ENCODE data around the gene ANO4.

The ANO4 gene

DNA sequence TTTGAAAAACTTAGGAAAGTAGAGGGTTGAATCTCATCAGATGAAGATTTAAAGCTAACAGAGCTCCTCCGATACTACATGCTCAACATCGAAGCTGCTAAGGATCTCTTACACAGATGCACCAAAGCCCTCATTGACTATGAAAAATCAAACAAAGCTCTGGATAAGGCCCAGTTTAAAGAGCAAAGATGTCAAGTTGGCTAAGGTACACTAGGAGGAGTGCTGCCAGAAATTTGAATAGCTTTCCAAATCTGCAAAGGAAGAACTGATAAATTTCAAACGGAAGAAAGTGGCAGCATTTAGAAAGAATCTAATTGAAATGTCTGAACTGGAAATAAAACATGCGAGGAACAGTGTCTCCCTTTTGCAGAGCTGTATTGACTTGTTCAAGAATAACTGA, 274.3 kb downstream of the ANO4 start:
- Histone ChIP-seq H3K27me3 (ENCODE audit: insufficient read depth, low read depth) (no peaks in the 10 kb centered on the region), H3K9ac (no peak overlapping the region), H3K4me3 (IDR thresholded peaks at IDR 0.05; ENCODE audit: insufficient read depth, low read depth, low read length) (no peak overlapping the region), H3K79me2 (ENCODE audit: insufficient read depth, low read depth) (no peaks in the 10 kb centered on the region), H3K4me1 (ENCODE audit: low read depth, poor library complexity, severe bottlenecking) (no peaks in the 10 kb centered on the region), H4K20me1 (ENCODE audit: insufficient read depth) (no peaks in the 10 kb centered on the region), H2AFZ (ENCODE audit: low read depth) (no peak overlapping the region), H3K27ac (no peak overlapping the region), H3K36me3 (ENCODE audit: insufficient read depth) (no peaks in the 10 kb centered on the region), H3K4me2 (no peak overlapping the region)
- TF ChIP-seq, protein P1, sequence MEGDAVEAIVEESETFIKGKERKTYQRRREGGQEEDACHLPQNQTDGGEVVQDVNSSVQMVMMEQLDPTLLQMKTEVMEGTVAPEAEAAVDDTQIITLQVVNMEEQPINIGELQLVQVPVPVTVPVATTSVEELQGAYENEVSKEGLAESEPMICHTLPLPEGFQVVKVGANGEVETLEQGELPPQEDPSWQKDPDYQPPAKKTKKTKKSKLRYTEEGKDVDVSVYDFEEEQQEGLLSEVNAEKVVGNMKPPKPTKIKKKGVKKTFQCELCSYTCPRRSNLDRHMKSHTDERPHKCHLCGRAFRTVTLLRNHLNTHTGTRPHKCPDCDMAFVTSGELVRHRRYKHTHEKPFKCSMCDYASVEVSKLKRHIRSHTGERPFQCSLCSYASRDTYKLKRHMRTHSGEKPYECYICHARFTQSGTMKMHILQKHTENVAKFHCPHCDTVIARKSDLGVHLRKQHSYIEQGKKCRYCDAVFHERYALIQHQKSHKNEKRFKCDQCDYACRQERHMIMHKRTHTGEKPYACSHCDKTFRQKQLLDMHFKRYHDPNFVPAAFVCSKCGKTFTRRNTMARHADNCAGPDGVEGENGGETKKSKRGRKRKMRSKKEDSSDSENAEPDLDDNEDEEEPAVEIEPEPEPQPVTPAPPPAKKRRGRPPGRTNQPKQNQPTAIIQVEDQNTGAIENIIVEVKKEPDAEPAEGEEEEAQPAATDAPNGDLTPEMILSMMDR (conservative IDR thresholded peaks at IDR 0.05; ENCODE audit: low read depth, low read length): no peak

DNA sequence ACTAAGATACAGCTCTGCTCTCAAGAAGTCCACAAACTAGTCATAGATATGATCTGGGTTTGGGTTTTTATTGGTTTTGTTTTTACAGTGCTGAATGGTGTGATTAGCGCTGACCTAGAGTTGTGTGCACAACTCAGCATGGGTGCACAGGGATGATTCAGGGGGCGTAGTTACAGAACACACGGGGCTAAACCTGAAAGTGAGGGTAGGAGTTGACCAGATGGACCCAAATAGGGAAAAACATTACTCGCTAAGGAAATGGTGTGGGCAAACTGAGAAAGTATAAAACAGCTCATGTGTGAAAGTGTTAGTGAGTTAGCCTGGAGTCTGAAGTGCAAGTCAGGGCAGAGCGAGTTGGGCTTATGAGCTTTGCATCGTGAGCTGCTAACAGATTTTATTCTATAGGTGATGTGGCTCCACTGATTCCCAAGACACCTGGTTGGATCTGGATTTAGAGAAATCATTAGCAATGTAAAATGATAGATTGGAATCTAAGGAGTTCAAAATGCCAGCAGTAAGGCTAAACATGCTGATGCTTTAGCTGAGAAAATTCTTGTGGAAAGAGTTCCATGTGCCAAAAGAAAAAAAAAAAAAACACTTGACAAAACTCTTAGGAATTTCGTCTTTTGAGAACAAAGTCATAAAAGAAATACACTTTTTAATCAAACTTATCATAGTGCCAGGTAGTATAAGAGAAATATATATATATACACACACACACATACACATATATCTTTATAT, 280.5 kb downstream of the ANO4 start:
- Histone ChIP-seq H2AFZ (ENCODE audit: low read depth) (no peak overlapping the region), H3K4me2 (no peak overlapping the region), H3K36me3 (ENCODE audit: insufficient read depth) (no peaks in the 10 kb centered on the region), H4K20me1 (ENCODE audit: insufficient read depth) (no peaks in the 10 kb centered on the region), H3K4me3 (IDR thresholded peaks at IDR 0.05; ENCODE audit: insufficient read depth, low read depth, low read length) (no peak overlapping the region), H3K27ac (no peak overlapping the region), H3K79me2 (ENCODE audit: insufficient read depth, low read depth) (no peaks in the 10 kb centered on the region), H3K4me1 (ENCODE audit: low read depth, poor library complexity, severe bottlenecking) (no peaks in the 10 kb centered on the region), H3K9ac (no peak overlapping the region), H3K27me3 (ENCODE audit: insufficient read depth, low read depth) (no peaks in the 10 kb centered on the region)
- TF ChIP-seq, protein P1 (conservative IDR thresholded peaks at IDR 0.05; ENCODE audit: low read depth, low read length): no peak

- Histone ChIP-seq H3K4me3 (IDR thresholded peaks at IDR 0.05; ENCODE audit: insufficient read depth, low read depth, low read length) (no peak overlapping the region), H3K9ac (no peak overlapping the region), H3K27me3 (ENCODE audit: insufficient read depth, low read depth) (no peaks in the 10 kb centered on the region), H3K4me1 (ENCODE audit: low read depth, poor library complexity, severe bottlenecking) (no peaks in the 10 kb centered on the region), H4K20me1 (ENCODE audit: insufficient read depth) (no peaks in the 10 kb centered on the region), H3K4me2 (no peak overlapping the region), H3K36me3 (ENCODE audit: insufficient read depth) (no peaks in the 10 kb centered on the region), H3K27ac (no peak overlapping the region), H3K79me2 (ENCODE audit: insufficient read depth, low read depth) (no peaks in the 10 kb centered on the region), H2AFZ (ENCODE audit: low read depth) (no peak overlapping the region)
- TF ChIP-seq, protein P1 (conservative IDR thresholded peaks at IDR 0.05; ENCODE audit: low read depth, low read length): no peak
These were observed 282.3 kb downstream of the ANO4 start for GRCh38 chr12:101076921-101077320.

DNA sequence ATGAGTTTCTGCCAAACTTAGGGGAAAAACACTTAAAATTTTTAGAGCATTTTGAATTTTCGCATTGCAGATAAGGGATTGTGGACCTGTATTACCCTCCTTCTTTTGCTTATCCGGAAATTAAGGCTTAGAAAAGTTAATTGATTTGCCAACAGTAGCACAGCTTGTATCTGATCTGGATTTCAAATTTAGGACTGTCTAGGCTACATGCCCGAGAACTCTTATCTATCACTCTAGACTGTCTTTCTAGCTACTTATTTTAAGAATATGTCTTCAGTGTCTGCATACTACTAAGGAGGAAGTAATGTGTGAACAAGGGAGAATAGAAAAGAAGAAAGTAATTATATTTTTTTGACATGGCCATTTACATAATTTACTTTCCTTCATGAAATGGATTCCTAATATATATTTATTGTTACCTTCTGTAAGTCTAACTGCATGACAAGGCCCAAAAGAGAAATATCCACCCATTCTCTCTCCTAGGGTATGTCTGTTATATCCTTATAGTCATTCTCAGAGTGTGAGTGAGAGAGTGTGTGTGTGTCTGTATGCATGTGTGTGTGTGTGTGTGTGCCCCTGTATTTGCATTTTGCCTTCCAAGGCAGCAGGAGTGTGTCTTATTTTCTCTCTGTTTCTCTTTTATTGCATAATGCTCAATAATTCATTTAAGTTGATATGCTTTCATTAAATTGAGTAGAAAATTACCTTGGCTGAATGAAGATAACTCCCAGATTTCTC, 283.4 kb downstream of the ANO4 start:
- Histone ChIP-seq H3K27me3 (ENCODE audit: insufficient read depth, low read depth) (no peaks in the 10 kb centered on the region), H3K4me1 (ENCODE audit: low read depth, poor library complexity, severe bottlenecking) (no peaks in the 10 kb centered on the region), H2AFZ (ENCODE audit: low read depth) (no peak overlapping the region), H3K79me2 (ENCODE audit: insufficient read depth, low read depth) (no peaks in the 10 kb centered on the region), H3K27ac (no peak overlapping the region), H3K9ac (no peak overlapping the region), H3K4me3 (IDR thresholded peaks at IDR 0.05; ENCODE audit: insufficient read depth, low read depth, low read length) (no peak overlapping the region), H3K4me2 (no peak overlapping the region), H3K36me3 (ENCODE audit: insufficient read depth) (no peaks in the 10 kb centered on the region), H4K20me1 (ENCODE audit: insufficient read depth) (no peaks in the 10 kb centered on the region)
- TF ChIP-seq, protein P1 (conservative IDR thresholded peaks at IDR 0.05; ENCODE audit: low read depth, low read length): no peak
